Measurements from ENCODE around the gene YPEL3. TPM values are rescaled to one million over a fixed set of nuclear protein-coding genes. Genes with fewer than 3 reads are reported as not detected.

The YPEL3 gene
- total and polyA plus RNA-seq, 3 experiments from 2014 or later: 32.6 to 326 (median 36.1) TPM

- no peaks in the 10 kb centered on the region for H3K27me3 Mint-ChIP-seq
- Histone ChIP-seq H3K4me3 (ENCODE audit: low read length) (peak overlapping the region; percentile 78), H3K27me3 (ENCODE audit: insufficient read depth, low read length, poor library complexity, severe bottlenecking) (no peaks in the 10 kb centered on the region), H3K4me1 (ENCODE audit: insufficient read depth, low read length) (peaks cover 50% of the 10 kb centered on the region), H3K9me3 (ENCODE audit: low read length) (peaks cover 25% of the 10 kb centered on the region), H3K27ac (ENCODE audit: low read depth, low read length) (peak overlapping the region; percentile 59), H3K36me3 (ENCODE audit: insufficient read depth, low read length) (peaks cover 12% of the 10 kb centered on the region)
- H3K4me3 Mint-ChIP-seq: peak overlapping the region; percentile 84 to 96 (median 89)
- H3K4me1 Mint-ChIP-seq: peaks cover 31 to 44% (median 35%) of the 10 kb centered on the region in 3 donors
- CTCF ChIA-PET: interaction anchor here (1.5 to 7.1 kb wide), 4 partner anchors 29 to 533 kb away, joined by 3 to 41 read pairs (median 4); partner anchors contain the start of genes ALDOA and CORO1A
- POLR2A ChIA-PET: interaction anchor here (0.6 to 7.8 kb wide), 9 partner anchors 17 to 322 kb away, joined by 3 to 89 read pairs (median 3); partner anchors contain the start of genes ALDOA and CORO1A
- DNase-seq: peak in 1 of 5 donors; percentile 27
- peak overlapping the region; percentile 60 to 99 (median 92) for H3K27ac Mint-ChIP-seq
- peaks cover 14 to 27% (median 22%) of the 10 kb centered on the region in 5 donors for H3K9me3 Mint-ChIP-seq
- peaks cover 8 to 36% (median 29%) of the 10 kb centered on the region in 3 donors for H3K36me3 Mint-ChIP-seq
These were observed 591 bp downstream of the YPEL3 start for GRCh38 chr16:30095166-30096078.

GRCh38 chr16:30094541-30095165 lies 1.4 kb downstream of the YPEL3 start:
- Histone ChIP-seq H3K27me3 (ENCODE audit: insufficient read depth, low read length, poor library complexity, severe bottlenecking) (no peaks in the 10 kb centered on the region), H3K4me3 (ENCODE audit: low read length) (peak overlapping the region; percentile 78), H3K36me3 (ENCODE audit: insufficient read depth, low read length) (peaks cover 12% of the 10 kb centered on the region), H3K9me3 (ENCODE audit: low read length) (peaks cover 25% of the 10 kb centered on the region), H3K4me1 (ENCODE audit: insufficient read depth, low read length) (peaks cover 58% of the 10 kb centered on the region), H3K27ac (ENCODE audit: low read depth, low read length) (peak overlapping the region; percentile 59)
- H3K27me3 Mint-ChIP-seq: no peaks in the 10 kb centered on the region
- ChIA-PET POLR2A (interaction anchor here (0.6 to 7.8 kb wide), 5 partner anchors 29 to 323 kb away, joined by 3 to 89 read pairs (median 3); partner anchors contain the start of genes ALDOA and CORO1A), CTCF (interaction anchor here (0.7 to 7.1 kb wide), 9 partner anchors 9 to 534 kb away, joined by 3 to 41 read pairs (median 4); partner anchors contain the start of genes ALDOA, CORO1A and ZNF771)
- peak overlapping the region; percentile 60 to 99 (median 92) for H3K27ac Mint-ChIP-seq
- H3K4me3 Mint-ChIP-seq: peak overlapping the region; percentile 84 to 96 (median 89)
- H3K4me1 Mint-ChIP-seq: peaks cover 38 to 52% (median 43%) of the 10 kb centered on the region in 3 donors
- H3K36me3 Mint-ChIP-seq: peaks cover 8 to 36% (median 29%) of the 10 kb centered on the region in 3 donors
- H3K9me3 Mint-ChIP-seq: peaks cover 14 to 27% (median 22%) of the 10 kb centered on the region in 5 donors
- DNase-seq: no peak

- Histone ChIP-seq H3K4me3 (ENCODE audit: low read length) (peak overlapping the region; percentile 86), H3K9me3 (ENCODE audit: low read length) (peaks cover 12% of the 10 kb centered on the region), H3K4me1 (ENCODE audit: insufficient read depth, low read length) (peaks cover 63% of the 10 kb centered on the region), H3K36me3 (ENCODE audit: insufficient read depth, low read length) (peaks cover 12% of the 10 kb centered on the region), H3K27me3 (ENCODE audit: insufficient read depth, low read length, poor library complexity, severe bottlenecking) (no peaks in the 10 kb centered on the region), H3K27ac (ENCODE audit: low read depth, low read length) (peak overlapping the region; percentile 90)
- peak; percentile 47 to 72 (median 64) for DNase-seq
- peaks cover 38 to 52% (median 43%) of the 10 kb centered on the region in 3 donors for H3K4me1 Mint-ChIP-seq
- H3K4me3 Mint-ChIP-seq: peak overlapping the region; percentile 81 to 94 (median 90)
- H3K27me3 Mint-ChIP-seq: no peaks in the 10 kb centered on the region
- peaks cover 7 to 13% (median 8%) of the 10 kb centered on the region in 5 donors for H3K9me3 Mint-ChIP-seq
- CTCF ChIA-PET: interaction anchor here (0.6 to 7.1 kb wide), 31 partner anchors 8 to 567 kb away, joined by 3 to 41 read pairs (median 5); partner anchors contain the start of genes ALDOA, CORO1A, DCTPP1 and GDPD3
- H3K36me3 Mint-ChIP-seq: peaks cover 7 to 32% (median 15%) of the 10 kb centered on the region in 3 donors
- POLR2A ChIA-PET: interaction anchor here (0.5 to 7.8 kb wide), 10 partner anchors 16 to 368 kb away, joined by 3 to 89 read pairs (median 4); partner anchors contain the start of genes ALDOA, CORO1A, MAPK3 and PPP4C
- H3K27ac Mint-ChIP-seq: peak overlapping the region; percentile 82 to 98 (median 96)
These were observed 3.5 kb downstream of the YPEL3 start for GRCh38 chr16:30092373-30093010.

- H3K27me3 Mint-ChIP-seq: no peaks in the 10 kb centered on the region
- Histone ChIP-seq H3K4me1 (ENCODE audit: insufficient read depth, low read length) (peaks cover 63% of the 10 kb centered on the region), H3K4me3 (ENCODE audit: low read length) (peak within 1 kb of the TSS; percentile 86), H3K27ac (ENCODE audit: low read depth, low read length) (peak within 1 kb of the TSS; percentile 90), H3K36me3 (ENCODE audit: insufficient read depth, low read length) (peaks cover 12% of the 10 kb centered on the region), H3K27me3 (ENCODE audit: insufficient read depth, low read length, poor library complexity, severe bottlenecking) (no peaks in the 10 kb centered on the region), H3K9me3 (ENCODE audit: low read length) (peaks cover 4% of the 10 kb centered on the region)
- peak within 1 kb of the TSS; percentile 82 to 94 (median 90) for H3K4me3 Mint-ChIP-seq
- H3K4me1 Mint-ChIP-seq: peaks cover 38 to 50% (median 41%) of the 10 kb centered on the region in 3 donors
- peak within 1 kb of the TSS; percentile 82 to 98 (median 97) for H3K27ac Mint-ChIP-seq
- POLR2A ChIA-PET: interaction anchor here (0.5 to 7.8 kb wide), 12 partner anchors 15 to 369 kb away, joined by 3 to 89 read pairs (median 4); partner anchors contain the start of genes ALDOA, CORO1A and PPP4C
- H3K36me3 Mint-ChIP-seq: peaks cover 7 to 33% (median 8%) of the 10 kb centered on the region in 3 donors
- peaks cover under 1 to 5% (median under 1%) of the 10 kb centered on the region in 5 donors for H3K9me3 Mint-ChIP-seq
- peak; percentile 89 to 93 (median 90) for DNase-seq
- CTCF ChIA-PET: interaction anchor here (0.6 to 7.1 kb wide), 40 partner anchors 9 to 568 kb away, joined by 3 to 41 read pairs (median 4); partner anchors contain the start of genes ALDOA, CORO1A, DCTPP1 and GDPD3
These were observed 4.3 kb downstream of the YPEL3 start, which contains the start of gene TBX6 for GRCh38 chr16:30091474-30092372. Gene TBX6 (minus strand): TSS chr16:30091924. CDS start chr16:30091193, 731 bp downstream.

- Mint-ChIP-seq H3K4me3 (peak overlapping the region; percentile 49 to 82 (median 62)), H3K36me3 (peaks cover 7 to 36% (median 8%) of the 10 kb centered on the region in 3 donors), H3K27ac (peak overlapping the region; percentile 53 to 90 (median 80)), H3K4me1 (peaks cover 36 to 45% (median 36%) of the 10 kb centered on the region in 3 donors), H3K27me3 (no peaks in the 10 kb centered on the region), H3K9me3 (no peaks in the 10 kb centered on the region)
- Histone ChIP-seq H3K27ac (ENCODE audit: low read depth, low read length) (no peak overlapping the region), H3K4me3 (ENCODE audit: low read length) (no peak overlapping the region), H3K9me3 (ENCODE audit: low read length) (no peaks in the 10 kb centered on the region), H3K4me1 (ENCODE audit: insufficient read depth, low read length) (peaks cover 59% of the 10 kb centered on the region), H3K36me3 (ENCODE audit: insufficient read depth, low read length) (peaks cover 12% of the 10 kb centered on the region), H3K27me3 (ENCODE audit: insufficient read depth, low read length, poor library complexity, severe bottlenecking) (no peaks in the 10 kb centered on the region)
- ChIA-PET CTCF (interaction anchor here (0.8 to 7.1 kb wide), 26 partner anchors 8 to 569 kb away, joined by 3 to 41 read pairs (median 5); partner anchors contain the start of genes ALDOA, CORO1A, DCTPP1 and GDPD3), POLR2A (interaction anchor here (0.7 to 7.8 kb wide), 6 partner anchors 10 to 94 kb away, joined by 3 to 89 read pairs (median 7); partner anchors contain the start of genes ALDOA and CORO1A)
- no peak for DNase-seq
These were observed 5.2 kb downstream of the YPEL3 start for GRCh38 chr16:30090610-30091331.

All from CD8-positive, alpha-beta memory T cell (primary cell).